ENCODE results near the gene NCKIPSD.

Gene NCKIPSD

DNA sequence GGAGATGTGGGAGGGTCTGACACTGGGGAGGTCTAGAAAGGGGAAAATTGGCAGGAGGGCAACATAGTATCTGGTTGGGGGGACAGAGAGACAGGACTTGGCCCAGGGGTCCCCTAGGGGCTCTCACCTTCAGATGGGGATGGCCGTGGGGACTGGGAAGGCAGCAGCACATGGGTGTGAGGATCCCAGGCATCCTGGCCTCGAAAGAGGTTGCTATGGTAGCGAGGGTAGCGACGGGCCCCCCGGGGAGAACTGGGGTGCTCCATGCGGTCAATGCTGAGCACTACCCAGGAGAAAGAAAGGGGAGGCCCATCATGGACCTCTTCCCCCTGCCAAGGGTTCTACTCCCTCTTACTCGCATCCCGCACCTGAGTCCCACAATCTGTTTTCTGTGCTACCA is 38.0 kb downstream of the NCKIPSD start:
- DNase-seq (ENCODE audit: low read depth) = no peak

DNA sequence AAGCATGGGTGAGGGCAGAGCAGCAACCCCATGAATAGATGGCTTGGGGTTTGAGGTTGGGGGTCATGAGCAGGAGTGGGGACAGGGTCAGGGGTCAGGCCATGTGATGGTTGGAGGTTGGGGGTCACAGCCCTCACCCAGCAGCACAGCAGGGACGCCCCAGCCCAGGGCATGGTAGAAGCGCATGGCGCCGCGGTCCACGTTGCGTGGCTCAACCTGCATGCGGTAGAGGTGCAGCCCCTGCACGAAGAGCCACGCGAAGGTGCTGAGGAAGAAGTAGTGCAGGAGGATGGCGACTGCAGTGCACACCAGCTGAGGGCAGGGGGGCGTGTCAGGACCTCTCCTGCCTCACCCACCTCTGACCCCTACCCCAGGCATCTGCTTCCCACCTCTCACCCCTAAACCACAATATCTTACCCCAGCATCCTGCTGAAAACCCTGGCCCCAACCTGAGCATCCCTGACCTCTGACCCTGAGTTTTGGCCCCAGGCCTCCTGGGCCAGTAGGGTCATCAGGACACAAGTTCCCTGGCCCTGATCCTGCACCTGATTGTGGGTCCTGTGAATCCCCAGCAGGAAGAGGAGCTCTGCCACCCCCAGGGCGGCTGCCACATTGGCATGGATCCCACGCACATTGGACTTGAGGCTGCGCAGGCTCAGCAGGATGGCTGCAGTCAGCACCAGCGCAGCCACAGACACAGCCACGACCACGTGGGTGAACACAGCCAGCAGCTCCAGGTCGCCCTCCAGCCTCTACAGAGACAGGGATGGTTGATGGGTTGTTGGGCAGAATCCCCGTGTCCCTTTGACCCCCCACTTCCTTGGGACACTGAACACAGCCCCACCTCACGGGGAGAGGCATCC is 40.6 kb downstream of the NCKIPSD start:
- DNase-seq (ENCODE audit: low read depth) = no peak

GRCh38 chr3:48642605-48643004 is 43.1 kb downstream of the NCKIPSD start:
- no peak for DNase-seq (ENCODE audit: low read depth)

- no peak for DNase-seq (ENCODE audit: low read depth)
Measured at GRCh38 chr3:48641396-48641795, 44.3 kb downstream of the NCKIPSD start.

GRCh38 chr3:48639944-48640606 is 45.6 kb downstream of the NCKIPSD start:
- no peak for DNase-seq (ENCODE audit: low read depth)

DNA sequence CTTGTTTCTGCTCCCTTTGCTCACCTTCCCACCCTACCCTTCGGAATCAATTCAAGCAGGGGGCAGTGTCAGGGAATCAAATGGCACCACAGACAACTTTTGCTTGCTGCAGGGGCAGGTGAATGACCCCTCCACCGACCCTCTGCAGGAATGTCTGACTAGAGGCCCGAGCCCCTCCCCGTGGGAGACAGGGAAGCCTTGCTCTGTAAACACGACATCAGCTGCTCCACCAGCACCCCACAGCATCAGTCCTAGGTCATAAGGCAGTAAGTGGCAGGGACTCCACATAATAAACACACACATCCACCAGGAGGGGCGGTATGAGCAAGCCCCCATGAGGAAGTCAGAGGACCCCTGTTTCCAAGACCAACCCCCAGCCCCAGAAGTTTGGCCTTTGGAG is 48.4 kb downstream of the NCKIPSD start:
- DNase-seq (ENCODE audit: low read depth) = no peak

DNA sequence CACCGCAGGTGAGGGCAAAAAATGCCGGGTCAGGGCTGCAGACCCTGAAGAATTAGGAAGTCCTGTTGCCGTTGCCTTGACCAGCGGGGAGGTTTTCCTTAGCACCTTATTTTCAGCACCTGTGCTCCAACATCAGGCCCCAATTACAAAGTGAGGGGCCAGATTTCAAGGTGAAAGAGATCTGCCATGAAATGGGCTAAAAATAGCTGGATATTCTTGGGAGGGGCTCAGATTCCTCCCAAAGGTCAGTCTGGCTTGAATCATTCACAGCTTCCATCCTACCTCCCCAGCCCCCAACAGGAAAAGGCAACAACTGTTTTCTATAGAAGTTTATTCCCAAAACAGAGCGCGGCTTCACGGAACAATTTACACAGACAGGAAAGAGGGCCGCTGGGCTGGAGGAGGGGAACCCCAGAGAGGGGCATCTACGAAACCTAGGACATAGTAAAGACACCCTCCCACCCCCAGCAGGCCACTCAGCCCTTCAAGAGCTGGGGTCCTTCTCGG is 49.5 kb downstream of the NCKIPSD start:
- no peak for DNase-seq (ENCODE audit: low read depth)

DNA sequence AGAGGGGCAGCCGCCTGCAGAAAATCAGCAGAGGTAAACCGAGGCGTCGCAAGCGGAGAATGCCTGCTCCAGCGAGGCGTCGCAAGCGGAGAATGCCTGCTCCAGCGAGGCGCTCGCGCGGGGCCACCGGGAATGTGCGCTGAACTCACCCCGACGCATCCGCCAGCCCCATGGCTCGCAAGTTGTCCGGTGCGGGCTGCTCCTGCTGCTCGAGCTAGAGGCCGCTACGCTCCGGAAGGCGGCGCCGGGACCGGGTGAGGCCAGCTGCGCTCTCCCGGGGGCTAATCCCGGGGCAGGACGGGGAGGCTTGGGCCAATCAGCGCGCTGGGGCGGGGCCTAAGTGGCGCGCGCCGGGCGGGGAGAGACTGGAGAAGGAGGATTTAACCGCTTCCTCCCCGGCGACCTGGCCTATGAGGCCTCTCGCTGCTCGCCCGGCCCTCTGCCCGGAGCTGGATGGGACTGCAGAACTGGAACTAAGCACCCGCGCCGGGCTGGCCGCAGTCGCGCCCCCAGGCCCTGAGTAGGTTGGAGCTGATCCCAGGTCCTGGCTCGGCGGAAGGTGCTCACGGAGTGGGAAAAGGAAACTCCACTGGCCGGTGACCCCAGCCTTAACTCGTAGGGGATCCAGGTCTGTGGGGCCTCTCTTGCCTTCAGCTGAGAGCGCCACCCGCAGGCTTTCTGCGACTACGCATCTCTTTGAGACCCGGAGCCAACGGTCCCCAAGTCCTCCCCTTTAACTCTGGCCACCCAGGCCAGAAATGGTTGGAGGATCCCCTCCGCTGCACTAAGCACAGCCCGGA is 50.3 kb downstream of the NCKIPSD start, which contains the start of gene SLC26A6:
Gene SLC26A6 (minus strand): TSS at position 240 of the 800 bp plus-strand sequence. CDS start 68 bp downstream, at position 172.
- peak; percentile 88 for DNase-seq (ENCODE audit: low read depth)

- peak; percentile 14 for DNase-seq (ENCODE audit: low read depth)
Measured at GRCh38 chr3:48634661-48635221, 51.0 kb downstream of the NCKIPSD start.

- no peak for DNase-seq (ENCODE audit: low read depth)
Measured at GRCh38 chr3:48633743-48634142, 52.0 kb downstream of the NCKIPSD start.

- no peak for DNase-seq (ENCODE audit: low read depth)
Measured at GRCh38 chr3:48633256-48633655, 52.5 kb downstream of the NCKIPSD start.

- DNase-seq (ENCODE audit: low read depth) = no peak
Measured at GRCh38 chr3:48631516-48632448, 53.9 kb downstream of the NCKIPSD start.

DNA sequence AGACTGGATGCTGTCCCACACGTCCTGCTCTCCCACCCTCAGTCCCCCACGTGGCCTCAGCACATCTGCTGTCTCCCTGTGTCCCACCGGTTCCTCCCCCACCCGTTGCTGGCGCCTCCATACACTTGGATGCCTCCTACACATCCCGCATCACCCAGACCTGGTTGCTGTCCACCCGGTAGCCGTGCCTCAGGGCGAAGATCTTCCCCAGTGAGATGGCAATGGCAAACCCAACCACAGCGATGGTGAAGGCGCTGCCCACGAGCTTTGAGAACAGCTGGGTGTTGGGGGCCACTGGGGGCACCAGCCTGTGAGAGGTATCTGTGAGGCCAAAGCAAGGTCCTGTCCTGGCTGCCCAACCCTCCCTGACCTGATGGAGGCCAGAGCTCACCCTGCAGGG is 54.9 kb downstream of the NCKIPSD start:
- no peak for DNase-seq (ENCODE audit: low read depth)

- no peak for DNase-seq (ENCODE audit: low read depth)
Measured at GRCh38 chr3:48630407-48630806, 55.3 kb downstream of the NCKIPSD start.

DNA sequence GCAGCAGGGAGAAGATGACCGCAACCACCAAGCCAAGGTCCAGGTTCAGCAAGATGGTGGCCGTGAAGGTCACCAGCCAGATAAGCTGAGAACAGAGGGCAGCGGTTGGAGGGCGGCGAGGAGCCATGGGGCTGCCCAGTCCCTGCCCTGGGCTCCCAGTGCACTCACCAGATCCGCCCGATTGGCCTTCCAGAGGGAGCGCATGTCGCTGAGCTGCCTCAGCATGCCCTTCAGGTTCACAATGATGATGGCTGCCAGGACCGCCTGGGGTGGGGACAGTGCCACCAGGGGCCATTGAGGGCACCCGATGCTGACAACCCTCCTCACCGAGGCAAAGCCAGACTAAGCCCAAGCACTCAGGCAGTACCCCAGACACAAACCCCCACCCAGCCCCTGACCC is 55.8 kb downstream of the NCKIPSD start:
- no peak for DNase-seq (ENCODE audit: low read depth)

DNA sequence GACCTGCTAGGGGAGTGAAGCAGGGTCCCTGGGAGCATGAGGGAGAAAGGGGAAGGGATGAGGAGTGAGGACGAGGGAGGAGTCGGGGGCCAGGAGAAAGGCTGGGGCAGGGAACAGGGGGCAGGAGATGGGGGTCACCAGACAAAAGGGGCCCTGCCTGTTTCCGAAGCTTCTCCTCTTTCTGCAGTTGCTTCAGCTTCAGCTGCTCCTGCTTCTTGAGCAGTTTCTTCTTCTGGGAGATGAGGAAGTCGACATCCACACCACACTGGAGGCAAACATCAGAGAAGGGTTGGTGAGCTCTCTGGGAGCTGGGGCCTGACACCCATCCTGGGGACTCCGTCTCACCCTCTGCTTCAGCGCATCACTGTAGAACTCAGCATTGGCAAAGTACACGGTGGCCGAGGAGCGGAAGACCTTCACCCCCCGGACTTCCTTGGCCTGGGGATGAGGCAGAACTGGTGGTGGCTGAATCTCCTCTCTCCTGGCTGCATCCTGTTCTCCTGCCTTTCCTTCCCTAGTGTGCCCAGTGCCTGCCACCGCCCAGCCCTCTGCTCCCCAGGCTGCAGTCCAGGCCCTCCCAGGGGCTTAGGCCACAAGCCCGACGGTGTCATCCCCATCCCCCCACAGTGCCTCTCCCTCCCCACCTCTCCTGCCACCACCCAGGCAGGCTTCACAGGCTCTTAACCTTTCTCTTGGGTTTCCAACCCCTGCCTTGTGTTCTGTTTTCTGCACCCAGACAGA is 57.3 kb downstream of the NCKIPSD start:
- no peak for DNase-seq (ENCODE audit: low read depth)

DNA sequence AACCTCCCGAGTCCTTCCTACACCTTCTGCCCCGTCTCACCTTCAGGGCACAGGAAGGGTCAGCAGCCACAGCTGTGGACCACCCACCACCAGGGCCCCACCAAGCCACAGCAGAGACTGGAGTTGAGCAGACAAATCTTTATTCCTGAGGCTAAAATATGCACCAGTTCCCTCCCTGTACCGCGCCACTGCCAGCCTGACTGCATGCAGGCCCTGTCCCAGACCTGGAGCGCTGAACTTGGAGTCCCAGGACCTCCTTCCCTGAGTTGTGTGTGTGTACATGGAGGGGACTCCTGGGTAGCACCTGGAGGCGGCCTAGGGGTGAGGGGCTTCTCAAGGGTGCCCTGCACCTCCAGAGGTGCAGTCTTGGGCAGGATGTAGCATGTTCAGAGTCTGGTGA is 60.1 kb downstream of the NCKIPSD start:
- no peak for DNase-seq (ENCODE audit: low read depth)

DNA sequence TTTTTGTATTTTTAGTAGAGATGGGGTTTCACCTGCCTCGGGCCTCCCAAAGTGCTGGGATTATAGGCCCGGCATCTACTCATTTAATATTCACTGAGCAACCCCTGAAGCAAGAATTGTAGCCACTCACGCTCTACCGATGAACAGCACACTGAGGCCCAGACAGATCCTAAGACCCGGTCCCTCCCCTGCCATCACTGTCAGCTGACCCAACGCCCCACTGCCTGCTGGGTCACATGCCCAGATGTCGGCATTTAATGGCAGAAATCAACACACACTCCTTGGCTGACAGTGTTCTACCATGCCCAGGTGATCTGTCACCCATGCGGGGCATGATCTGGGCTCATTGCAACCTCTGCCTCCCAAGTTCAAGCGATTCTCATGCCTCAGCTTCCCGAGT is 60.9 kb downstream of the NCKIPSD start:
- DNase-seq (ENCODE audit: low read depth) = no peak

GRCh38 chr3:48623851-48624547 is 61.7 kb downstream of the NCKIPSD start:
- no peak for DNase-seq (ENCODE audit: low read depth)

Measured in T follicular helper cell (primary cell).